ENCODE data around the gene SNRPD2.

DNA sequence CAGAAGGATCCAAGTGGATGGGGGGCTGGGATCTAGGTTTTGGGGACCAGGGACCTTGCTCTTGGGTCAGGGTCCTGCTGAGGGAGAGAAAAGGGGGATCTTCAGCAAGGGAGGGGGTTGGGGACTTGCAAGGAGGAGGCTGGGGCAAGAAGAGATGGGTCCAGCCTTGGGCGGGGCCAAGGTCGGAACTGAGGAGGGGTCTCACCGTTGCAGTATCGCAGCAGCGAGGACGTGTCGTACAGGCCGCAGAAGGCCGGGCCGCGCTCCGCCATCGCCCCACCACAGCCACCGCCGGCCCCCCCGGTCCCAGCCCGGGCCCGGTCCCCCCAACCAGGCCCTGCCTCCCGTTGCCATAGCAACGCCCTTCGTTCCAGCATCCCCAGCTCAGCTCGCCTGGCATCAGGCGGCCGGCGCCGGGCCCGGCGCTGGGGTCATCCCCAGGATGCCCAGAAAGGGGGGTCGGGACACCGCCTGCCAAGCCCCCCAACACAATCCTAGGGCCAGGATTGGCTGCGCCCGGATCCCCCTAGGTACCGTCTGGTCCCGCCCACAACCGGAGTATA, 46.6 kb downstream of the SNRPD2 start:
- TF ChIP-seq CTCF (IDR thresholded peaks at IDR 0.05) (no peak), POLR2A (IDR thresholded peaks at IDR 0.05) (no peak)
